ENCODE measurements around the gene SESN1. TPM values are rescaled to one million over a fixed set of nuclear protein-coding genes. Genes with fewer than 3 reads are reported as not detected.

Gene SESN1
- total RNA-seq, 2 experiments from 2014 or later = 10.8 to 13.8 TPM

DNA sequence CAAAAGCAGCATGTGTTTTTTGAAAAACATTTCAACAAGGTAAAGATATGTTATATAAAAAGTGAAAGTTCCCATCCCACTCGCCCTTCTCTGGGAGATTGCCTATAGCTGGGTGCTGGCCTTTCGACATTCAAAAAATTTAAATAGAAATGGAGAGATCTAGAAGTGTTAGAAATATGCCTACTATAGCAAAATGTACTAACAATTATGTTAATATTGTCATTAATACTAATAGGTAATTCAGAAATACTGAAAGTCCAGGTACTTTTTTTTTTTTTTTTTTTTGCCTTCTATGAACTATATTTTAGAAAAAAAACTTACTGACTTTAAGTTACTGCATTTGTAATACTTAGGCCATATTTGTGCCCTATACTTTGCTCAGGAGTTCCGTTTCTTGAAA, 87.1 kb downstream of the SESN1 start:
- no peak overlapping the region for H3K4me3 ChIP-seq (ENCODE audit: low read depth, low read length, poor library complexity, severe bottlenecking)
- H3K4me1 ChIP-seq (ENCODE audit: insufficient read depth, low read length, poor library complexity, severe bottlenecking) = peaks cover 23% of the 10 kb centered on the region
- H3K4me2 ChIP-seq (ENCODE audit: low read length) = peak overlapping the region; percentile 100; the same call in 1 of the 2 replicates
- POLR2A ChIA-PET = interaction anchor here (0.7 to 1.6 kb wide), 3 partner anchors 11 to 1472 kb away, joined by 3 to 9 read pairs (median 7); no protein-coding TSS in a partner anchor
- CTCF ChIA-PET (ENCODE audit: unreplicated experiment) = no interaction called here
- no peaks in the 10 kb centered on the region for H3K9me2 ChIP-seq (ENCODE audit: insufficient read depth, low read length)
- H3K9me3 ChIP-seq (ENCODE audit: low read length) = no peaks in the 10 kb centered on the region
- no peak for DNase-seq (ENCODE audit: low spot score)
- H4K20me1 ChIP-seq (ENCODE audit: insufficient read depth, low read length) = peaks cover 10% of the 10 kb centered on the region; the same call in 1 of the 2 replicates
- no peak overlapping the region for H2AFZ ChIP-seq (ENCODE audit: low read length)
- TF ChIP-seq, protein P1, sequence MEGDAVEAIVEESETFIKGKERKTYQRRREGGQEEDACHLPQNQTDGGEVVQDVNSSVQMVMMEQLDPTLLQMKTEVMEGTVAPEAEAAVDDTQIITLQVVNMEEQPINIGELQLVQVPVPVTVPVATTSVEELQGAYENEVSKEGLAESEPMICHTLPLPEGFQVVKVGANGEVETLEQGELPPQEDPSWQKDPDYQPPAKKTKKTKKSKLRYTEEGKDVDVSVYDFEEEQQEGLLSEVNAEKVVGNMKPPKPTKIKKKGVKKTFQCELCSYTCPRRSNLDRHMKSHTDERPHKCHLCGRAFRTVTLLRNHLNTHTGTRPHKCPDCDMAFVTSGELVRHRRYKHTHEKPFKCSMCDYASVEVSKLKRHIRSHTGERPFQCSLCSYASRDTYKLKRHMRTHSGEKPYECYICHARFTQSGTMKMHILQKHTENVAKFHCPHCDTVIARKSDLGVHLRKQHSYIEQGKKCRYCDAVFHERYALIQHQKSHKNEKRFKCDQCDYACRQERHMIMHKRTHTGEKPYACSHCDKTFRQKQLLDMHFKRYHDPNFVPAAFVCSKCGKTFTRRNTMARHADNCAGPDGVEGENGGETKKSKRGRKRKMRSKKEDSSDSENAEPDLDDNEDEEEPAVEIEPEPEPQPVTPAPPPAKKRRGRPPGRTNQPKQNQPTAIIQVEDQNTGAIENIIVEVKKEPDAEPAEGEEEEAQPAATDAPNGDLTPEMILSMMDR (conservative IDR thresholded peaks at IDR 0.05; ENCODE audit: low read length) = no peak
- TF ChIP-seq EZH2phosphoT487 (IDR thresholded peaks at IDR 0.05; ENCODE audit: borderline replicate concordance, low read depth, low read length) = no peak
- BruUV-seq (replicated peaks) = no TSS peak
- no peaks in the 10 kb centered on the region for H3K36me3 ChIP-seq (ENCODE audit: insufficient read depth, low read length)
- peaks cover 6% of the 10 kb centered on the region; the same call in 1 of the 2 replicates for H3K79me2 ChIP-seq (ENCODE audit: insufficient read depth, low read depth, low read length)
- H3K27ac ChIP-seq (ENCODE audit: low read depth, low read length, poor library complexity, severe bottlenecking) = no peak overlapping the region
- intact Hi-C loops (cut with micrococcal nuclease; ENCODE audit: unreplicated experiment) = loop anchor here (5.0 kb wide), 1 partner anchor 50 kb away; no protein-coding TSS in a partner anchor

GRCh38 chr6:109006818-109007217, 87.8 kb downstream of the SESN1 start:
- DNase-seq (ENCODE audit: low spot score) = no peak
- intact Hi-C loops (cut with micrococcal nuclease; ENCODE audit: unreplicated experiment) = loop anchor here (5.0 kb wide), 1 partner anchor 50 kb away; no protein-coding TSS in a partner anchor
- H3K36me3 ChIP-seq (ENCODE audit: insufficient read depth, low read length) = no peaks in the 10 kb centered on the region
- no peak for TF ChIP-seq EZH2phosphoT487 (IDR thresholded peaks at IDR 0.05; ENCODE audit: borderline replicate concordance, low read depth, low read length)
- TF ChIP-seq, protein P1 (conservative IDR thresholded peaks at IDR 0.05; ENCODE audit: low read length) = no peak
- H3K4me2 ChIP-seq (ENCODE audit: low read length) = peak overlapping the region; percentile 100; the same call in 1 of the 2 replicates
- CTCF ChIA-PET (ENCODE audit: unreplicated experiment) = no interaction called here
- POLR2A ChIA-PET = interaction anchor here (0.5 to 1.2 kb wide), 3 partner anchors 8 to 103 kb away, joined by 3 read pairs; no protein-coding TSS in a partner anchor
- peaks cover 23% of the 10 kb centered on the region for H3K4me1 ChIP-seq (ENCODE audit: insufficient read depth, low read length, poor library complexity, severe bottlenecking)
- BruUV-seq (replicated peaks) = no TSS peak
- H2AFZ ChIP-seq (ENCODE audit: low read length) = no peak overlapping the region
- peaks cover 6% of the 10 kb centered on the region; the same call in 1 of the 2 replicates for H3K79me2 ChIP-seq (ENCODE audit: insufficient read depth, low read depth, low read length)
- peaks cover 14% of the 10 kb centered on the region; the same call in 1 of the 2 replicates for H4K20me1 ChIP-seq (ENCODE audit: insufficient read depth, low read length)
- H3K9me3 ChIP-seq (ENCODE audit: low read length) = no peaks in the 10 kb centered on the region
- H3K27ac ChIP-seq (ENCODE audit: low read depth, low read length, poor library complexity, severe bottlenecking) = no peak overlapping the region
- H3K9me2 ChIP-seq (ENCODE audit: insufficient read depth, low read length) = no peaks in the 10 kb centered on the region
- no peak overlapping the region for H3K4me3 ChIP-seq (ENCODE audit: low read depth, low read length, poor library complexity, severe bottlenecking)

- Histone ChIP-seq H3K4me1 (ENCODE audit: insufficient read depth, low read length, poor library complexity, severe bottlenecking) (peaks cover 3% of the 10 kb centered on the region), H3K4me2 (ENCODE audit: low read length) (no peak overlapping the region), H4K20me1 (ENCODE audit: insufficient read depth, low read length) (peaks cover 4% of the 10 kb centered on the region; the same call in 1 of the 2 replicates), H3K79me2 (ENCODE audit: insufficient read depth, low read depth, low read length) (no peaks in the 10 kb centered on the region), H3K36me3 (ENCODE audit: insufficient read depth, low read length) (no peaks in the 10 kb centered on the region), H3K4me3 (ENCODE audit: low read depth, low read length, poor library complexity, severe bottlenecking) (no peak overlapping the region), H3K9me3 (ENCODE audit: low read length) (no peaks in the 10 kb centered on the region), H3K27ac (ENCODE audit: low read depth, low read length, poor library complexity, severe bottlenecking) (no peak overlapping the region), H2AFZ (ENCODE audit: low read length) (no peak overlapping the region), H3K9me2 (ENCODE audit: insufficient read depth, low read length) (no peaks in the 10 kb centered on the region)
- no TSS peak for BruUV-seq (replicated peaks)
- no peak for DNase-seq (ENCODE audit: low spot score)
- TF ChIP-seq, protein P1 (conservative IDR thresholded peaks at IDR 0.05; ENCODE audit: low read length) = no peak
- TF ChIP-seq EZH2phosphoT487 (IDR thresholded peaks at IDR 0.05; ENCODE audit: borderline replicate concordance, low read depth, low read length) = no peak
- intact Hi-C loops (cut with micrococcal nuclease; ENCODE audit: unreplicated experiment) = no loop called here
- ChIA-PET POLR2A (no interaction called here), CTCF (ENCODE audit: unreplicated experiment) (no interaction called here)
Observed at GRCh38 chr6:109002882-109003281, 91.8 kb downstream of the SESN1 start.

Data from OCI-LY7 (cell line).